Renal cortical epithelial cell (primary cell): ENCODE measurements around the gene C6. TPM values are rescaled to one million over a fixed set of nuclear protein-coding genes. Genes with fewer than 3 reads are reported as not detected.
"Not testable (repeated sequence)": the region's sequence is repeated elsewhere in the genome, so short reads cannot be mapped to it uniquely, and the experiment has no call there.

Experiments used
- DNase-seq: peaks from one replicate; pipeline ENCODE4 v3.0.0-alpha.2; 2011; ENCODE audit warnings: low read depth
- total RNA-seq: library from RNA; depleted of rRNA; stranded (reverse); fragments of >200 nt; gene quantifications from 2 replicates; pipeline ENCODE4 v1.2.3, GENCODE V29; 2014

C6 gene
- total RNA-seq, 1 donor from 2014 or later, result 0.05 TPM

DNA sequence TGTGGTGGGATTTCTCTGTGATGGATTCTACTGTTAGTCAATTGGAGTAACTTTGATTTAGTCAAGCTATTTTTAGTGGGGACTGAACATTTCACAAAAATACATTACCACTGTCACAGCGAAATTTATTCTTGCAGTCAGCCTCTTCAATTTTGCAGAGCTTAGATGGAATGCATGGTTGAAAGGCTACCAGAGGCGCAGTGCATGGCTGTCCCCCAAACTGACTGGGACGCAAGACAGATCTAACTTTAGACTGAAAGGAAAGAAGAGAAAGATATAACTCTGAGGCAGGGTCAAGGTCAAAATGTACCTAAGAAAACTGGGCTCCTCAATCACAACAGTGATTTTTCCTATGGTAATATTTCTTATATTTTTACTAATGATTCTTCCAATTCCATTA lies 13.7 kb downstream of the C6 start:
- DNase-seq, result no peak

DNA sequence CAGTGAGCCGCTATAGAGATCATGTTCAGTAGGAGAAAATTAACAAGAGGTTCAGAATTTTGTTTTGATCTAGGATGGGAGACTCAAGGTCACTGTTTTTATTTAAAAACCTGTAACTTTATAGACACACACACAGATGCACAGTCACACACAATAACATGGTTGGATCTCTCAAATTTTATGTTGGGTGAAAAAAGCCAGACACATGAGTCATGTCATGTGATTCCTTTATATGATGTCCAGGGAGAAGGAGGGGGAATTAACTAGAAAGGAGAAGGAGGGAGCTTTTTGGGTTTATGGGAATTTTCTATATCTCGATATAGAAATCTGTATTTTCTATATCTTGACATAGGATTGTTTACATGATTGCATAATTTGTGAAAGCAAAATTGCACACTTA lies 17.1 kb downstream of the C6 start:
- no peak for DNase-seq

- no peak for DNase-seq
Observed at GRCh38 chr5:41195228-41195627, 18.1 kb downstream of the C6 start.

DNA sequence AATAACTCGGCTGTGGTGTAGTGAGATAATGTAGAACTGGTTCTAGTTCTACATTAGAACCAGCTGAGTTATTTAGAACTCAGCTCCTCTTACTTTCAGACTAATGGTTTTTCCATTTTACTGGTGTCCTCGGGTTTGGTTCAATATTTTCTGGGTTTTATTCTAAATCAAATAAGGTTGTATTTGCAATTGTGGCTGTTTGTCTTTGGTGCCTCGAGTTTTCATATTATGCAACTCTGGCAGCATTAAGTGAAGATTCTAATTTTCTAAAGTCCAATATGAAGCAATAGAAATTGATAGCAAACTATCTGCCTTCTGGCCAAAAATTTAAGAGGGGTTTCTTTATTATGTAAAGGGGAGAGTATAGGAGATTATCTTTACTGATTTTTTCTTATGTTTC lies 19.0 kb downstream of the C6 start:
- no peak for DNase-seq

DNA sequence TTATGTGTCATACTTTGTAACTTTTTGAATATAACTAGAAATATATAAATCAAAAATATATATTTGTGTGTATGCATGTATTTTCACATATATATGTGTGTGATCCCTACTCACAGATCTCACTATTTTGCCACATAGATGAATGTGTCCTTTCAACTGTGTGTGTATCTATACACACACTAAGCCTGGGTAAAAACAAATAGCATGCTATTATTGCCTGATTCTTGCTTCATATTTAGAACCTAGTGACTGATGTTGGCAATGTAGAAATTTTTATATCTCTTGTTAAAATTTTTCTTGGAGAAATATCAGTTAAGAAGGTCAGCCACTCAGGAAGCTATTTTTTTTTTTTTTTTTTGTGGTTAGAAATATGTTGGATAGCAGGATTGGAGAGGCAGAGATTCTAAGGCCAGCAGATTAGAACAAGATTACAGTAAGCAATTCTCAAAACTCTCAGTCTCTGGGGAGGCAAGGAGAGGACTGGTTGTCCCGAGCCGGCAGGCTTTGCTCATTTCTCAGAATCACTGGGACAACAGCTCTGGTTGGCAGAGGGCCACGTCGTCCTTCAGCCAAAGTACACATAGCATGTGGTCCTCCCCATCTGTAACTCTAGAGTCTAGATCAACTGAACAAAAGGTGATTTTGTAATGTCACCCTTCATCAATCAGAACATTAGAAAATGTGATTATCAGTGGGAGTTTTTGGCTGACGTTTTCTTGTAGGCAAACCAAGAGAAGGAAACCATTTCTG lies 19.7 kb downstream of the C6 start:
- DNase-seq, result peak; percentile 71

GRCh38 chr5:41191249-41191648 lies 22.1 kb downstream of the C6 start:
- DNase-seq, result no peak

DNA sequence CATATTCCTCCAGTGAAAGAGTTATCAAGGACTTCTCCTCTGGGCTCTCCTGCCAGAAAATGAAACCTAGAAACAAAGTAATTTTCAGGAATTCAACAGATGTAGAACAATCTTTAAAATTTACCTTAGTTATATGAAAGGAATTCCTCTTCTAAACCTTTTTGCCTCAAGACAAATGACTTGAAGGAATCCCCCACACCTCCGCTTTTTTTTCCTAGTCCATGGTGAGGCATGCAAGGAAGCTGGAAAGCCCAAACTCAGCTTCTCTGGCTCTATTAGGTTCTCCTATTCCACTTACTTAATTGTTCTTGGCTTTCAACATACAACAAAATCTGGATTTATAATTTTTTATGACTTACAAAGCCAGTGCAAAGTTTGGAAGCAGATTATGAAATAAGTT lies 27.2 kb downstream of the C6 start:
- no peak for DNase-seq

DNA sequence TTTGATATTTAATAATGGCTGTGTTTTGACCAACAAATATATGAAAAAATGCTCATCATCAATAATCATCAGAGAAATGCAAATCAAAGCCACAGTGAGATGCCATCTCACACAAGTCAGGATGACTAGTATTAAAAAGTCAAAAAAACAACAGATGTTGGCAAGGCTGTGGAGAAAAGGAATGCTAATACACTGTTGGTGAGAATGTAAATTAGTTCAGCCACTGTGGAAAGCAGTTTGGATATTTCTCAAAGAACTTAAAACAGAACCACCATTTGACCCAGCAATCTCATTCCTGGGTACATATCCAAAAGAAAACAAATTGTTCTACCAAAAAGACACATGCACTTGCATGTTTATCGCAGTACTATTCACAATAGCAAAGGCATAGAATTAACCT lies 30.0 kb downstream of the C6 start:
- not testable (repeated sequence) for DNase-seq

DNA sequence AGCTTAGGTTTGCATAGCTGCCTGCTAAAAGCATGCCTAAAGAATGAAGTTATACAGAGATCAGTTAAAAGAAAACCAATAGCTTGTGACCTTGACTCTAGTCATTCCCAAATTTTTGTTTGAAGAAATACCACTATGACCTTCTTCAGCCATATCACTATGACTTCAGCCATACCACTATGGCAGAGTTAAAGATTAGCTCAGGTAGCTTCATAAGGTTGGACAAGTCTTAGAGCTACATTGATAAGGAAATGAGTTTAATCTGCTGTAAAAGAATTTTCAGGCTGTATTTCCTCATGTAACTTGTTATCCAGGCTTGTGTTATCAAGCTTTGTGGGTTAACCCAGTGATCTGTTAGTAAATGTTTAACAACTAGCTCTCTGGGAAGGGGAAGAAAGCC lies 30.7 kb downstream of the C6 start:
- peak; percentile 45 for DNase-seq

- DNase-seq, result no peak
Observed at GRCh38 chr5:41181691-41182564, 31.4 kb downstream of the C6 start.

DNA sequence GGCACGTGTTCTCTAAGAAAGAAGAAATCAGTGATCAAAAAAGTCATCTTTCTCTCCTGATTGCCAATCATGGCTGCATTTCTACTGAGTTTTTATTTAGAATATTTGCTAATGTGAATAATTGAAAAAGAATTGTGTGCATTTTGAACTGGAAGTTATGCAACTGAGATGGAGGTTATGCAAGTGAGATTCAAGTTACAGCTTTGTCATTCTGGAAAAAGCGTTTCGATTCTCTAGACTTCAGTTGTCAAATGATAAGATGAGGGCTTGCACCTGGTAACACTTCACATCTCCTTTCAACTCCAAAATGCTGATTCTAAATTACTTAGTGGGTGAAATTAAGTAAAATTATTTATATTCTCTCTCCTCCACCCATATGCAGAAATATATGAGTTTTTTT lies 36.4 kb downstream of the C6 start:
- no peak for DNase-seq

DNA sequence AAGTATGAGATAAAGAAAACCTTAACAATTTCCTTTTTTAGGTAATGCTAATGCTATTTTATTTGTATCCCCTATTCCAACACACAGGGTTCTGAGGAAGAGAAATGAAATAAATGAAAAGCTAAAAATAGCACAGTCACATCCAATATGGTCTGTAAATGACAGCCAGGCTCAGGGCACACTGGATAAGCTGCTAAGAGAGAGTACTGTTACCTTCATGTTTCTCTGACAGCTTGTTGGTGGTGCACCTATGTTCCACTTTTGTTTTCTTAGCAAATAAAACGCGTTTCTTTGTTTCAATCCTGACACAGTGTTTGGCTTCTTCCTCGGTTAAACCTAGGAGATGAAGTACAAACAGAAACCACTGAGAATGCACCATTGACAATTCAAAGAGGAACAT lies 41.3 kb downstream of the C6 start:
- DNase-seq, result no peak

- DNase-seq, result peak; percentile 35
Observed at GRCh38 chr5:41161271-41161670, 52.1 kb downstream of the C6 start.

- no peak for DNase-seq
Observed at GRCh38 chr5:41157272-41157894, 55.9 kb downstream of the C6 start.

DNA sequence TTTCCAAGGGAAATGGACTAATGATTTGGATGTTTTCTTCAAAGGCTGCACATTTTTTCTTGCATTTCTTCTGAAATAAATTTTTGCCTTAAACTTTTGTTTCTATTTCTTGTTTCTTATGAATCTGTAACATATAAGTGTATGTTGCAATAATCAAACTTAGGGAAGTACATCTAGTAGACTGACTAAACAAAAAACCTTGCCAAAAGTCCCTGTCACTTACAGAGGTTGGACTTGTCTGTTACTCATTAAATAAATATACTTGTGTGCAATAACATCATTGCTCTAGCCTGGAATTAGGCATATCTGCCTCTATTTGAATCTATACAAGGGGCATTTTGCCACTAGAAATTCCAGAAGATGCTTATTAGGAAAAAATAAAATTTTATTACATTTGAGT lies 56.6 kb downstream of the C6 start:
- DNase-seq, result peak; percentile 11

DNA sequence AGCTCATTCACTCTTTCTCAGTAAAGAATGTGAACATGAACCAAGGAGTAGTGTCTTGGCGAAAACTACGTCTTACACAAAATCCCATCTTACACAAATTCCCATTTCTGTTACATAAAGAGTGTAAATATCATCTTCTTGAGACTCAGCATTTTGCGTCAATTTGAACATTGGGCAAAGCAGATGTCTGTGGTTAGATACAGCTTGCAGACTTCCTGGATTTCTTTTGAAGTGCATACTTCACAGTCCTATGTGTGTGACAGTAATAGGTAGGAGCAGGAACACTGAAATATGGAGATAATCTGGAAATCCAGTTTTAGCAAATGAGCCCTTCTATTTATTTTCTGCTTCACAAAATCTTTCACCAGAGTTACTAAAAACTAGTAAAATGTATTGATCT lies 58.8 kb downstream of the C6 start:
- no peak for DNase-seq

GRCh38 chr5:41151564-41151963 lies 61.8 kb downstream of the C6 start:
- DNase-seq, result no peak

GRCh38 chr5:41148448-41148847 lies 64.9 kb downstream of the C6 start:
- DNase-seq, result no peak

DNA sequence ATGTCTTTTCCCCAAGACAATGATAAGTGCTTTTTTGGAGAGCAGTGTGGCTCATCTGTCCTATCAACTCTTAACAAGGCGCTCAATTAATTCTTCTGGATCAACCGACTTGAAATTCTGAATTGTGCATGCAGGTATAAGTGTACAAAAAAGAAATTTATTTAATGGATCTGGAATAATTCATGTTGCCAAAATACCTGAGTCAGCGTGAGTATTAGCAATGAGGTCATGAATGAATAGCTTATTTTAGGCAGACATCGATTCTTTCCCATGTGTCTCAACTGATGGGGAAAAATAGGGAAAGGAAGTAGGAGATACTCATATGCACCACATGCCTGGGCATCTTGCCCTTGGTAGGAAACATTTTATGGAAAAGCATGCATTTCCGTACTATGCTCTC lies 68.0 kb downstream of the C6 start:
- DNase-seq, result no peak

GRCh38 chr5:41143131-41143901 lies 70.0 kb downstream of the C6 start:
- no peak for DNase-seq

- peak; percentile 7 for DNase-seq
Observed at GRCh38 chr5:41127967-41128690, 85.2 kb downstream of the C6 start.
